Mammary epithelial cell (primary cell): Measurements from ENCODE around the gene CDY1B.
"Not testable (repeated sequence)": the region's sequence is repeated elsewhere in the genome, so short reads cannot be mapped to it uniquely, and the experiment has no call there.

Source experiments
- EZH2 ChIP-seq: IDR thresholded peaks from 2 replicates; pipeline ENCODE4 v1.6.1; 2012; ENCODE audit warnings: low read length, inconsistent platforms, borderline replicate concordance
- TF ChIP-seq, protein P1 (sequence below), 2 donors: IDR thresholded peaks in 1 of 2; conservative IDR thresholded peaks in 1 of 2; 2 replicates each; pipeline ENCODE4 v1.5.1; 2011 to 2012; ENCODE audit warnings: inconsistent platforms in 2 of 2, low read length in 2 of 2, mild to moderate bottlenecking in 2 of 2, control low read depth in 1 of 2, low read depth in 1 of 2; ENCODE audit not compliant: insufficient read depth in 1 of 2; ENCODE audit errors: extremely low read depth in 1 of 2

- TF ChIP-seq, protein P1, sequence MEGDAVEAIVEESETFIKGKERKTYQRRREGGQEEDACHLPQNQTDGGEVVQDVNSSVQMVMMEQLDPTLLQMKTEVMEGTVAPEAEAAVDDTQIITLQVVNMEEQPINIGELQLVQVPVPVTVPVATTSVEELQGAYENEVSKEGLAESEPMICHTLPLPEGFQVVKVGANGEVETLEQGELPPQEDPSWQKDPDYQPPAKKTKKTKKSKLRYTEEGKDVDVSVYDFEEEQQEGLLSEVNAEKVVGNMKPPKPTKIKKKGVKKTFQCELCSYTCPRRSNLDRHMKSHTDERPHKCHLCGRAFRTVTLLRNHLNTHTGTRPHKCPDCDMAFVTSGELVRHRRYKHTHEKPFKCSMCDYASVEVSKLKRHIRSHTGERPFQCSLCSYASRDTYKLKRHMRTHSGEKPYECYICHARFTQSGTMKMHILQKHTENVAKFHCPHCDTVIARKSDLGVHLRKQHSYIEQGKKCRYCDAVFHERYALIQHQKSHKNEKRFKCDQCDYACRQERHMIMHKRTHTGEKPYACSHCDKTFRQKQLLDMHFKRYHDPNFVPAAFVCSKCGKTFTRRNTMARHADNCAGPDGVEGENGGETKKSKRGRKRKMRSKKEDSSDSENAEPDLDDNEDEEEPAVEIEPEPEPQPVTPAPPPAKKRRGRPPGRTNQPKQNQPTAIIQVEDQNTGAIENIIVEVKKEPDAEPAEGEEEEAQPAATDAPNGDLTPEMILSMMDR (conservative IDR thresholded peaks at IDR 0.05 in 1 of 2, IDR thresholded peaks at IDR 0.05 in 1 of 2; ENCODE audit: extremely low read depth in 1 of 2, insufficient read depth in 1 of 2, low read depth in 1 of 2, low read length in 2 of 2) = not testable (repeated sequence)
- not testable (repeated sequence) for TF ChIP-seq EZH2
These were observed 8.7 kb downstream of the CDY1B start for GRCh38 chrY:24039008-24039718.
